ENCODE results near the gene PPM1N. TPM values are rescaled to one million over a fixed set of nuclear protein-coding genes. Genes with fewer than 3 reads are reported as not detected.

The PPM1N gene
- total and polyA plus RNA-seq, 8 donors = 0.92 to 5.2 (median 1.9) TPM; not detected in 3

DNA sequence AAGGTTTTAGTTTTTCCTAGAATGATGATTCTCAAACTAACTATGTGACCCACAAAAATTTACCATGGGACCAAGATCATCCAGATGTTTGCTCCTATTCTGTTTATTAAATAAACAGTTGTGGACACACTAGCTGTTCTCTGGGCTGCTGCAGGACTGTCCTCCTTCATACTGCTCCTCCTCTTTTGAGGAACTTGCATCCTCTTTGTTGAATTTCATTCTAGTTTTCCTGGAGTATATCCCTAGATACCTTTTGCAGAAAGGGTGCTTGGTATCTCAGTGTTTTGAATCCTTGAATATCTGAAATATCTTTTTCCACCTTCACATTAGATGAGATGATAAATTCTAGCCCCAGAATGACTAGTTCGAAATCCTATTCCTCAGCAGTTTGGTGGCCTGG, 33.1 kb downstream of the PPM1N start:
- TF ChIP-seq, protein P1, sequence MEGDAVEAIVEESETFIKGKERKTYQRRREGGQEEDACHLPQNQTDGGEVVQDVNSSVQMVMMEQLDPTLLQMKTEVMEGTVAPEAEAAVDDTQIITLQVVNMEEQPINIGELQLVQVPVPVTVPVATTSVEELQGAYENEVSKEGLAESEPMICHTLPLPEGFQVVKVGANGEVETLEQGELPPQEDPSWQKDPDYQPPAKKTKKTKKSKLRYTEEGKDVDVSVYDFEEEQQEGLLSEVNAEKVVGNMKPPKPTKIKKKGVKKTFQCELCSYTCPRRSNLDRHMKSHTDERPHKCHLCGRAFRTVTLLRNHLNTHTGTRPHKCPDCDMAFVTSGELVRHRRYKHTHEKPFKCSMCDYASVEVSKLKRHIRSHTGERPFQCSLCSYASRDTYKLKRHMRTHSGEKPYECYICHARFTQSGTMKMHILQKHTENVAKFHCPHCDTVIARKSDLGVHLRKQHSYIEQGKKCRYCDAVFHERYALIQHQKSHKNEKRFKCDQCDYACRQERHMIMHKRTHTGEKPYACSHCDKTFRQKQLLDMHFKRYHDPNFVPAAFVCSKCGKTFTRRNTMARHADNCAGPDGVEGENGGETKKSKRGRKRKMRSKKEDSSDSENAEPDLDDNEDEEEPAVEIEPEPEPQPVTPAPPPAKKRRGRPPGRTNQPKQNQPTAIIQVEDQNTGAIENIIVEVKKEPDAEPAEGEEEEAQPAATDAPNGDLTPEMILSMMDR (IDR thresholded peaks at IDR 0.05) = no peak
- TF ChIP-seq EP300 (IDR thresholded peaks at IDR 0.05) = no peak
- TF ChIP-seq POLR2A (IDR thresholded peaks at IDR 0.05) = no peak
- no peak for TF ChIP-seq POLR2AphosphoS5 (IDR thresholded peaks at IDR 0.05)
- no peak overlapping the region for H3K27ac ChIP-seq
- DNase-seq = no peak
- no peaks in the 10 kb centered on the region for H3K9me3 ChIP-seq
- no peak overlapping the region for H3K4me3 ChIP-seq
- H3K4me1 ChIP-seq = peaks cover 18 to 32% (median 23%) of the 10 kb centered on the region in 4 donors
- peaks cover 5 to 16% (median 13%) of the 10 kb centered on the region in 4 donors for H3K36me3 ChIP-seq
- H3K27me3 ChIP-seq = peaks cover 0 to 10% (median 10%) of the 10 kb centered on the region in 3 donors
- 94 to 100% (median 98%) methylated on average over 1 of the region's 1 CpG for WGBS, 5 donors
- intact Hi-C loops (cut with DNase I; ENCODE audit: low total_unique reads) = no loop called here

DNA sequence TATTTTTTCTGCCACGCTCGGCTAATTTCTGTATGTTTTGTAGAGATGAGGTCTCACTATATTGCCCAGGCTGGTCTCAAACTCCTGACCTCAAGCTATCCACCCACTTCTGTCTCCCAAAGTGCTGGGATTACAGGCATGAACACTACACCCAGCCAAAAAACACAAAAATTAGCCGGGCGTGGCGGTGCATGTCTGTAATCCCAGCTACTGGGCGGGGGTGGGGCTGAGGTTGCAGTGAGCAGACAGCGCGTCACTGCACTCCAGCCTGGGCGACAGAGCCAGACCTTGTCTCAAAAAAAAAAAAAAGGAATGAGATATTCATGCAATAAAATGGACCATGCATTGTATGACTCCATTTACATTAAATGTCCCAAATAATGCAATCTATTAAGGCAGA, 41.2 kb downstream of the PPM1N start:
- no peaks in the 10 kb centered on the region for H3K9me3 ChIP-seq
- WGBS, 5 donors = 86 to 97% (median 95%) methylated on average over 9 of the region's 9 CpGs
- TF ChIP-seq POLR2A (IDR thresholded peaks at IDR 0.05) = no peak
- no peak for TF ChIP-seq EP300 (IDR thresholded peaks at IDR 0.05)
- TF ChIP-seq POLR2AphosphoS5 (IDR thresholded peaks at IDR 0.05) = no peak
- TF ChIP-seq, protein P1 (IDR thresholded peaks at IDR 0.05) = no peak
- DNase-seq = no peak
- intact Hi-C loops (cut with DNase I; ENCODE audit: low total_unique reads) = no loop called here
- peaks cover 0 to 9% (median 0%) of the 10 kb centered on the region in 4 donors for H3K4me1 ChIP-seq
- no peaks in the 10 kb centered on the region for H3K27me3 ChIP-seq
- no peak overlapping the region for H3K4me3 ChIP-seq
- no peak overlapping the region for H3K27ac ChIP-seq
- H3K36me3 ChIP-seq = no peaks in the 10 kb centered on the region

DNA sequence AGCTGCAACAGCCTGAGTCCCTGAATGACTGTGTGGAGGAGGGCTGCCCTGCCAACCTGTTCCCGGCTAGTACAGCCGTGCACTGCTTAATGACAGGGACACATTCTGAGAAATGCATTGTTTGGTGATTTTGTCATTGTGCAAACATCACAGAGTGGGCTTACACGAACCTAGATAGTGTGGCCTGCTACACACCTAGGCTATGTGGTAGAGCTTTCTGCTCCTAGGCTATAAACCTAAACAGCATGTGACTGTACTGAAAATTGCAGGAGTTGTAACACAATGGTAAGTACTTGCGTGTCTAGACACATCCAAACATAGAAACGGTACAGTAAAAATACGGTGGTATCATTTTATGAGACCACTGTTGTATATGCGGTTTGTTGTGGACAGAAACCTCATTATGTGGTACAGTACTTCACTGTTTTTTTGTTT, 44.0 kb downstream of the PPM1N start:
- Histone ChIP-seq H3K9me3 (no peaks in the 10 kb centered on the region), H3K36me3 (no peaks in the 10 kb centered on the region), H3K27me3 (no peaks in the 10 kb centered on the region), H3K4me3 (no peak overlapping the region), H3K4me1 (peaks cover 0 to 9% (median 0%) of the 10 kb centered on the region in 4 donors), H3K27ac (no peak overlapping the region)
- 56 to 73% (median 62%) methylated on average over 7 of the region's 7 CpGs for WGBS, 5 donors
- TF ChIP-seq EP300 (IDR thresholded peaks at IDR 0.05) (no peak), POLR2AphosphoS5 (IDR thresholded peaks at IDR 0.05) (no peak), POLR2A (IDR thresholded peaks at IDR 0.05) (no peak)
- TF ChIP-seq, protein P1 (IDR thresholded peaks at IDR 0.05) = no peak
- intact Hi-C loops (cut with DNase I; ENCODE audit: low total_unique reads) = no loop called here
- DNase-seq = no peak

DNA sequence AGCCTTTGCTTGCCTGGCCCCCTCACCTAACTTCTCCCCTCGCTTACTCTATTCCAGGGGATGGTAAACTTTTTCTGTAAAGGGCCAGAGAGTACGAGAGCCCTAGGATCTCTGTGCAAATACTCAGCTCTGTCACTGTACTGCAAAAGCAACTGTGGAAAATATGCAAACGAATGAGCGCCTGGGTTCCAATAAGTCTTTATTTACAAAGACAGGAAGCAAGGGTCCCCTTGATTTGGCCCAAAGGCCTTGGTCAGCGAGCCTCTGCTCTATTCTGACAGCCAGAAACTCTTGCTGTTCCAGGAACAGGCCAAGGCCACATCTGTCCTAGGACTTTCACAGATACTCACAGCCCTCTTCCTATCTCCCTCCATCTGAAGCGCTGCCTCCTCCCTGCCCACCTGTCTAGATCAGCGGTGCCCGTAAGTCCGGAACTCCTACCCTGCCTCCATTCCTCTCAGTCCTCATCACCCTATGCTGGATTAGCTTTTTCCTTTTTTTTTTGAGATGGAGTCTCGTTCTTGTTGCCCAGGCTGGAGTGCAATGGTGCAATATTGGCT, 49.0 kb downstream of the PPM1N start:
- intact Hi-C loops (cut with DNase I; ENCODE audit: low total_unique reads) = no loop called here
- H3K27me3 ChIP-seq = no peaks in the 10 kb centered on the region
- no peak overlapping the region for H3K4me3 ChIP-seq
- H3K36me3 ChIP-seq = no peaks in the 10 kb centered on the region
- peaks cover 0 to 9% (median 0%) of the 10 kb centered on the region in 4 donors for H3K4me1 ChIP-seq
- WGBS, 5 donors = 83 to 93% (median 88%) methylated on average over 8 to 10 of the region's 10 CpGs
- no peak overlapping the region for H3K27ac ChIP-seq
- no peak for TF ChIP-seq POLR2AphosphoS5 (IDR thresholded peaks at IDR 0.05)
- TF ChIP-seq EP300 (IDR thresholded peaks at IDR 0.05) = no peak
- TF ChIP-seq POLR2A (IDR thresholded peaks at IDR 0.05) = no peak
- TF ChIP-seq, protein P1 (IDR thresholded peaks at IDR 0.05) = no peak
- no peak for DNase-seq
- no peaks in the 10 kb centered on the region for H3K9me3 ChIP-seq

Data from stomach (tissue), 9 donors.